Natural killer cell (primary cell): ENCODE measurements around the gene MBNL1. TPM values are rescaled to one million over a fixed set of nuclear protein-coding genes. Genes with fewer than 3 reads are reported as not detected.

Source experiments
- ATAC-seq, 3 donors: fragments of 150-1000 bp in 2 of 3; fragments of 200-7000 bp in 1 of 3; cut with Tn5 transposase; 1 replicate in 1 of 3; 2 replicates in 2 of 3; pipeline ENCODE4 v1.10.0; 2021; ENCODE audit warnings: mild to moderate bottlenecking in 2 of 3, moderate library complexity in 2 of 3
- DNase-seq, 2 donors: peaks; one replicate each; pipeline versions ENCODE4 v3.0.0 to v3.0.0-alpha.2; 2013 to 2021; ENCODE audit warnings: mixed read lengths in 1 of 2
- H3K27ac ChIP-seq: one replicate; pipeline ENCODE4 v1.5.1; 2013; ENCODE audit warnings: mild to moderate bottlenecking, low read length
- H3K27me3 ChIP-seq: one replicate; pipeline ENCODE4 v1.6.1; 2013; ENCODE audit warnings: low read length; ENCODE audit not compliant: control insufficient read depth, insufficient read depth
- H3K36me3 ChIP-seq: one replicate; pipeline ENCODE4 v1.6.1; 2013; ENCODE audit warnings: low read length; ENCODE audit not compliant: control insufficient read depth, insufficient read depth
- H3K4me1 ChIP-seq: one replicate; pipeline ENCODE4 v1.6.1; 2013; ENCODE audit warnings: low read length; ENCODE audit not compliant: control insufficient read depth, insufficient read depth
- H3K4me3 ChIP-seq: one replicate; pipeline ENCODE4 v1.5.1; 2013; ENCODE audit warnings: low read length
- H3K9me3 ChIP-seq: one replicate; pipeline ENCODE4 v1.6.1; 2013; ENCODE audit warnings: low read length; ENCODE audit not compliant: control insufficient read depth, insufficient read depth
- H3K27ac Mint-ChIP-seq, 2 donors: one replicate each; pipeline ENCODE4 v1.8.0; 2022; ENCODE audit warnings: mild to moderate bottlenecking in 2 of 2, mixed read lengths in 2 of 2, moderate library complexity in 1 of 2
- H3K27me3 Mint-ChIP-seq, 2 donors: one replicate each; pipeline ENCODE4 v1.8.0; 2022; ENCODE audit warnings: low read depth in 2 of 2, mixed read lengths in 2 of 2
- H3K36me3 Mint-ChIP-seq: one replicate; pipeline ENCODE4 v1.8.0; 2022; ENCODE audit warnings: mixed read lengths
- H3K4me1 Mint-ChIP-seq, 2 donors: one replicate each; pipeline ENCODE4 v1.8.0; 2022; ENCODE audit warnings: mixed read lengths in 2 of 2
- H3K4me3 Mint-ChIP-seq: one replicate; pipeline ENCODE4 v1.8.0; 2022; ENCODE audit warnings: mild to moderate bottlenecking, moderate library complexity, mixed read lengths
- H3K9me3 Mint-ChIP-seq, 2 donors: one replicate each; pipeline ENCODE4 v1.8.0; 2022; ENCODE audit warnings: mixed read lengths in 2 of 2
- CTCF ChIP-seq: fragments of 200-600 bp; IDR thresholded peaks from one replicate; pipeline ENCODE4 v1.8.0; 2022; ENCODE audit warnings: antibody characterized with exemption
- WGBS: methylation state at CpG from one replicate; pipeline ENCODE4 v1.1.7; 2013; ENCODE audit warnings: missing lambda C conversion rate; ENCODE audit not compliant: insufficient coverage; 5-methylcytosine and 5-hydroxymethylcytosine counted together
- intact Hi-C: fragments of 100-400 bp; cut with micrococcal nuclease; formaldehyde crosslinking; loops from one replicate; pipeline ENCODE4 v1.14.2; 2022
- total RNA-seq, 4 donors: library from RNA; stranded (reverse); fragments of 120-200 nt in 1 of 4; gene quantifications; one replicate each; pipeline versions ENCODE4 v1.2.3 to v1.2.4, GENCODE V29; 2013 to 2022

MBNL1 gene
- total RNA-seq, 3 donors from 2014 or later (not counting 1 experiment from before 2014, with no cell fraction given): 600 to 704 (median 607) TPM

GRCh38 chr3:152252755-152253154, 16.0 kb upstream of the MBNL1 start:
- Histone ChIP-seq H3K27me3 (no peaks in the 10 kb centered on the region), H3K4me1 (peaks cover 22% of the 10 kb centered on the region), H3K36me3 (peaks cover 2% of the 10 kb centered on the region), H3K27ac (peak overlapping the region; percentile 25), H3K4me3 (no peak overlapping the region), H3K9me3 (no peaks in the 10 kb centered on the region)
- Mint-ChIP-seq H3K4me1 (peaks cover 62 to 68% of the 10 kb centered on the region in 2 donors), H3K4me3 (peak overlapping the region; percentile 94), H3K9me3 (no peaks in the 10 kb centered on the region), H3K27me3 (no peaks in the 10 kb centered on the region), H3K36me3 (no peaks in the 10 kb centered on the region), H3K27ac (peak overlapping the region; percentile 79 to 96)
- no peak for TF ChIP-seq CTCF
- 20% methylated on average over 1 of the region's 3 CpGs for WGBS
- no peak for DNase-seq
- peak in 1 of 3 donors; percentile 5 for ATAC-seq
- intact Hi-C loops: no loop called here

- Mint-ChIP-seq H3K4me3 (peak overlapping the region; percentile 94), H3K4me1 (peaks cover 65 to 71% of the 10 kb centered on the region in 2 donors), H3K9me3 (no peaks in the 10 kb centered on the region), H3K36me3 (no peaks in the 10 kb centered on the region), H3K27ac (peak overlapping the region; percentile 79 to 96), H3K27me3 (no peaks in the 10 kb centered on the region)
- peaks cover 26% of the 10 kb centered on the region for H3K4me1 ChIP-seq
- intact Hi-C loops: no loop called here
- H3K27me3 ChIP-seq: no peaks in the 10 kb centered on the region
- DNase-seq: no peak
- peaks cover 2% of the 10 kb centered on the region for H3K36me3 ChIP-seq
- no peak overlapping the region for H3K4me3 ChIP-seq
- ATAC-seq: no peak
- 88% methylated on average over 1 of the region's 1 CpG for WGBS
- H3K9me3 ChIP-seq: no peaks in the 10 kb centered on the region
- no peak for TF ChIP-seq CTCF
- H3K27ac ChIP-seq: peak overlapping the region; percentile 94
These were observed 15.2 kb upstream of the MBNL1 start for GRCh38 chr3:152253514-152253913.

GRCh38 chr3:152254041-152254440, 14.7 kb upstream of the MBNL1 start:
- Histone ChIP-seq H3K9me3 (no peaks in the 10 kb centered on the region), H3K4me1 (peaks cover 26% of the 10 kb centered on the region), H3K4me3 (no peak overlapping the region), H3K27me3 (no peaks in the 10 kb centered on the region), H3K36me3 (peaks cover 2% of the 10 kb centered on the region), H3K27ac (peak overlapping the region; percentile 94)
- no peak for ATAC-seq
- DNase-seq: no peak
- intact Hi-C loops: no loop called here
- Mint-ChIP-seq H3K27ac (peak overlapping the region; percentile 79 to 96), H3K4me1 (peaks cover 70 to 76% of the 10 kb centered on the region in 2 donors), H3K27me3 (no peaks in the 10 kb centered on the region), H3K9me3 (no peaks in the 10 kb centered on the region), H3K36me3 (no peaks in the 10 kb centered on the region), H3K4me3 (peak overlapping the region; percentile 94)
- no peak for TF ChIP-seq CTCF
- 15% methylated on average over 2 of the region's 2 CpGs for WGBS

GRCh38 chr3:152255290-152255689, 13.4 kb upstream of the MBNL1 start:
- Histone ChIP-seq H3K4me3 (no peak overlapping the region), H3K9me3 (no peaks in the 10 kb centered on the region), H3K36me3 (peaks cover 2% of the 10 kb centered on the region), H3K4me1 (peaks cover 31% of the 10 kb centered on the region), H3K27ac (peak overlapping the region; percentile 94), H3K27me3 (no peaks in the 10 kb centered on the region)
- ATAC-seq (peak in 1 of 3 donors; percentile 20), DNase-seq (peak in 1 of 2 donors; percentile 51)
- TF ChIP-seq CTCF: no peak
- Mint-ChIP-seq H3K4me3 (peak overlapping the region; percentile 94), H3K27me3 (no peaks in the 10 kb centered on the region), H3K4me1 (peaks cover 83 to 88% of the 10 kb centered on the region in 2 donors), H3K27ac (peak overlapping the region; percentile 79 to 96), H3K36me3 (no peaks in the 10 kb centered on the region), H3K9me3 (no peaks in the 10 kb centered on the region)
- intact Hi-C loops: loop anchor here (5.0 kb wide), 1 partner anchor 58 kb away; no protein-coding TSS in a partner anchor
- 25% methylated on average over 1 of the region's 1 CpG for WGBS
